Amygdala (tissue), 56 donors: ENCODE measurements around the gene FAM162A.
A peak's percentile ranks its signal among the peaks of the same experiment; 100 is the strongest.

Experiments
- DNase-seq, 56 donors: peaks; one replicate each; lab custom pipeline; 2025; lab: John Stamatoyannopoulos, UW

FAM162A gene

GRCh38 chr3:122382888-122383666 lies 905 bp upstream of the FAM162A start, which contains the start of gene MIX23:
Gene MIX23 (minus strand): TSS chr3:122383231. CDS start chr3:122383224, 7 bp downstream.
- peak; percentile 17 to 88 (median 72) for DNase-seq

DNA sequence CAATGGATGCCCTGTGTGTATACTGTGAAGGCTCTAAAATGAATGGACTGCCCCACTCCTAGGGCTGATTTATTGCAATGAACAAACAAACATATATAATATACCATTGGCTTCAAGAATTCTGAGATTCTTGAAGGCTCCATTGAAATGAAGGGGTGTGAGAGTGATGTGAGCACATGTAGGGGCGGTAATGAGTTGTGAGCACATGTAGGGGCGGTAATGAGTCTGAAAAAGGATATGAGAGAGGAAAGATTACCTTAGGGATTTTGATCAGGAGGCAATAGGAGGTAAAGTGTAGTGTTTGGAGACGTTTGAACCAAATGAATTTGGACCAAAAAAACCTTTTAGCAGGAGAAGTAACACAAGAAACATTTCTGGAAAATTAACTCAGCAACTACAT lies 3.7 kb downstream of the FAM162A start:
- no peak for DNase-seq

GRCh38 chr3:122389197-122389596 lies 5.2 kb downstream of the FAM162A start:
- DNase-seq, result no peak

DNA sequence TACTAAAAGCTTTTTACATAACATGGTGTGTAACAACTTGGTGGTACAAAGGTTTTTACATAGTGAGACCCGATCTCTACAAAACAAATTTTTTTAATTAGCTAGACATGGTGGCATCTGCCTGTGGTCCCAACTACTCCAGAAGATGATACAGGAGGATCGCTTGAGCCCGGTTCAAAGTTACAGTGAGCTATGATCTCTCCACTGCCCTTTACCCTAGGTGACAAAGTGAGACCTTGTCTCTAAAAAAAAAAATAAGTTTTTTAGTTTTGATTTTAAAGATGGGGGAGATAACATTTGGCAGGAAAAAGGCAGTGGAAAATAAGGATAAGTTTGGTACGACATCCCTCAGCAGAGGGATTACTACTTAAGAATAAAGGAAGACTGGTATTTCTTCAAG lies 5.9 kb downstream of the FAM162A start:
- no peak for DNase-seq

GRCh38 chr3:122390665-122391064 lies 6.7 kb downstream of the FAM162A start:
- DNase-seq, result no peak

DNA sequence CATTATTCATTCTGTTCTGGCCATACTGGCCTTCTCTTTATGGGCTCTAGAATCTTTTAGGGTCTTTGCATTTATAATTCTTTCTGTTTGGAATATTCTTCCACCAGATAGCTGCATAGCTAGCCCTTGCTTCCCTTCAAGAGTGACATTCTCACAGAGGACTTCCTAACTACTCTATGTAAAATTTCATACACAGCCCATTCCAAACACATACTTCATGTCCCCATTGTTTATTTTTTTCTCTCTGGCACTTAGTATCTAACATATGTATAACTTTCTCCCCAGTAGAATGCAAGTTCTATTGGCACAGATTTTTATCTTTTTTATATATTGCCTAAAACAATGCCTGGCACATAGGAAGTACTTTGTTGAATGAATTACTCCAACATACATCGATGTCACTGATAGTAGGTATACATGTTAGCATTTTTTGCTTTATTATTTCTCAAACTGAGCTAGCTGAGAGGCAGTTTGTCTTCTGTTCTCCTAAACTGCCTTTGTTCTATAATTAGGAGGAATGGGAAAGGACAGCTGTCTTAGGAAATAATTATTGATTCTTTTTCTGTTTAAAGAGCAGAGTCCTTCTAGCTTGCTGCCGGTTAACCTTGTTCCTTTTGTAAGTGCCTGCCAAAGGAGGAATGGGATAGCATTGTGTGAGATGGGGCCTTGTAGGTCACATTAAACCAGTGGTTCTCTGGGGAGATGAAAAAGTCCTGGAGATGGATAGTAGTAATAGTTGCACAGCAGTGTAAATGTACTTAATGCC lies 7.9 kb downstream of the FAM162A start:
- DNase-seq, result no peak

DNA sequence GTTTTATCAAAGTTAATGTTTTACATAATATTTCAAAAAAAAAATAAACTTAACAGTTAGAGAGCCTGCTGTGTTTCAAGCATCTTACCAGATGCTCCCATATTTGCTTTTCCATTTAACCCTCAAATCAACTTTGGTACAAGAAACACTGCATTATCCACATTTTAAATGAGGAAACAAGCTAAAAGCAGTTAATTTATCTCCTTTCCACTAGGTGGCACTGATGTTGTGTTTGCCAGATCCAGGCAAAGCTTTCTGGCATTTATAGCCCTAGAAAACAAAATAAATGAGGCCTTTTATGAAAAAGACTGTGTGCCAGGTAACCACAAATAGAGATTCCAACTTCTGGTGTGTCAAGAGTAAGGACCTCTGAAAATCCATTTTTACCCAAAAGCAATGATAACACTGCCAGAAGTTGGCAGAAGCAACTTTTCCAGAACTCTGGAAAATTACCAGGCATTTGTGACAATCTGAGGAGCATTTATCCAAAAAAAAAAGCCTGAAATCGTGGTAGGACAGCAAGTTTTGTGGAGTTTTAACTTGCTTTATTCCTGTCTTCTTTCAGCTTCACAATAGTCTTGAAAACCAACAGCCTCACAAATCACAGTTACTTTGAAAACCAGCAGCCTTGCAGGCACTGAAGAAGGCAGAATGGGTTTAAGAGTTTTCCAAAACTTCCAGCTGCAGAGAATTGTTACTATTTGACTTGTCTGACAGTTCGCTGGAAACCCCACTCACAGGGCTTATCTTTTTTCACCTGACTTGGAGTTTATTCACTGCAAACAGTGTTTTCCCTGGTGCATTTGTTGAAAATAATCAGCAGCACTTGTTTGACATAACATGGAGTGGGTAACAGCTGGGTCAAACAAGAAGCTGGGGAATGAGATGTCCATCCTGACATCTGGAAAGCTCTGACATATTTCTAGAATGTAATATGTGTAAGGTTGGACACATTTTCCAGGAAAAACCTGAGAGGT lies 9.2 kb downstream of the FAM162A start:
- DNase-seq, result peak in 2 of 56 donors; percentile 2 to 32

GRCh38 chr3:122394173-122394572 lies 10.2 kb downstream of the FAM162A start:
- DNase-seq, result no peak

GRCh38 chr3:122395582-122395981 lies 11.6 kb downstream of the FAM162A start:
- no peak for DNase-seq

DNA sequence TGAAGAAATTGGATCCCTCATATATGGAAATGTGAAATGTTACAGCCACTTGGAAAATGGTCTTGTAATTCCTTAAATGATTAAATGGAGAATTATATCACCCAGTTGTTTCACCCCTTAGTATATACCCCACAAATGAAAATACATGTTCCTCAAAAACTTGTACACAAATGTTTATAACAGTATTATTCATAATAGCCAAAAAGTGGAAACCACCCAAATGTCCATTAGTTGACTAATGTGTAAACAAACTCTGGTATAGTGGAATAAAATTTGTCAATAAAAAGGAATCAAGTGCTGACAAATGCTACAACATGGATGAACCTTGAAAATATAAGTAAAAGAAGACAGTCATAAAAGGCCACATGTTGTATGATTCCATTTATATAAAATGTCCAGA lies 12.5 kb downstream of the FAM162A start:
- no peak for DNase-seq

GRCh38 chr3:122397201-122397600 lies 13.2 kb downstream of the FAM162A start:
- DNase-seq, result no peak

GRCh38 chr3:122398920-122399319 lies 14.9 kb downstream of the FAM162A start:
- DNase-seq, result no peak

DNA sequence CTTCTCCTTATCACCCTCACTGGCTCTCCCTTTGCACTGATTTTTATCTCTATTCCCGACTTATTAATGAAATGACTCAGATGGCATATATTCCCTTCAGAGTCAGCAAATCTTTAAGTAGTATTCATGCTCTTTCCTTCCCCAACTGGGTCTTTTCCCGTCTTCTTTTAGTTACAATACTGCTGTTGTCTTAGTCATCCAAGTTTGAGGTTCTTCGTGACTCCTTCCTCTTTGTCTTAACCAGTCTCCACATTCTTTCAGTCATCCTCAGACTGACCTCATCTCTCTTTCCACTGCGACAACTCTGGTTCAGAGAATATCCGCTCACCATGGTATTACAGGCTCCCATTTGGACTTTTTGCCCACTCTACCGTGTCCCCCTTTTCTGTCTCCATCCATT lies 19.5 kb downstream of the FAM162A start:
- no peak for DNase-seq

DNA sequence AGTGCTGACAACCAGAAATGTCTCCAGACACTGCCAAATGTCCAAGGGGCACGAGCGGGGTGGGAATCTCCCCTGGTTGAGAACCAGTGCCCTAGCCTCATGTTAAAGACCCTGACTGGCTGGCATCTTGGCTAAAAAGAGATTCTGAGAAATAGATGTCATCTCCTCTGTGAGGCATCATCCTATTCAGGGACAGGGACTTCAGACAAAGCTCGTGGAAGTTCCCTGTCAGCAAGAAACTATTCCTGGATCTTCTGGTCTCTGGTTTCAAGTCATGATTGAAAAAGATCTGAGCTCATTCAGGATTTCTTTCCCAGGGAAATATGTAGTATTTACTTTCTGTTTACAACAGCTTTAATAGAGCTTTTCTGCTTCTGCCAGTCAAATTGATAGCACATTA lies 21.0 kb downstream of the FAM162A start:
- DNase-seq, result no peak

- DNase-seq, result no peak
Measured at GRCh38 chr3:122406198-122406597, 22.2 kb downstream of the FAM162A start.

DNA sequence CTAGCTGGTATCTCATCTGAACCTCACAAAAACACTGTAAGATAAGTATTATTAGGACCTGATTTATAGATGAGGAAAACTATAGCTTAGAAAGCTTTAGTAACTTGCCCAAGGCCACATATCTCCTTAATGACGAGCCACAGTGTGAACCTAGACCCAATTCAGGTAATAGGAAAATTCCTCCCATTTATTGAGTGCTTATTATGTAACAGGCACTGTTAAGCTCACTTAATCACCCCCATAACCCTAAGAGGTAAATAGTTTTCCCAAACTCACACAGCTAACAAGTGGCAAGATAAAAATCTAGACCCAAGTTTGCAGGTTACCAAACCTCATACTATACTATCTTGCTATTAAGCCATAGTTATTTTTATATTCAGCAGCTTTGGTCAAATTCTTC lies 24.0 kb downstream of the FAM162A start:
- DNase-seq, result no peak

- no peak for DNase-seq
Measured at GRCh38 chr3:122409446-122409845, 25.5 kb downstream of the FAM162A start.

DNA sequence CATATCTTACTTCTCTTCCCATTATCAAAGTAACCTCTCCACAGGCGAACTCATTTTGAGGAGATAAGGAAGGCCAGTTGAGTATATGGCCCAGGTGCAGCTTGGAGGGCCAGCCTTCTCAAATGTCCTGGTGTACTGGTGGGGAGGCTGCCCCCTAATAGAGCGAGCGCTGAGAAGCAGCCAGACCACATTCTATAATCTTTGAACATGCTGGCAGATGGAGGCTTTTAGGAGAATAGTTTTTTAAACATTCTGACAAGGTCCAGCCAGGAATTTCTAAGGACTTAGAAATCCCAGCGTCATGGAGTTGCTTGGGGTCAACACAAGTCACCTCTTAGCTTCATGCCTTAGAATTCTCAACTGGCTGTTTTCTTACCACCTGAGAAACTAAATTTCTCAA lies 26.1 kb downstream of the FAM162A start:
- no peak for DNase-seq

DNA sequence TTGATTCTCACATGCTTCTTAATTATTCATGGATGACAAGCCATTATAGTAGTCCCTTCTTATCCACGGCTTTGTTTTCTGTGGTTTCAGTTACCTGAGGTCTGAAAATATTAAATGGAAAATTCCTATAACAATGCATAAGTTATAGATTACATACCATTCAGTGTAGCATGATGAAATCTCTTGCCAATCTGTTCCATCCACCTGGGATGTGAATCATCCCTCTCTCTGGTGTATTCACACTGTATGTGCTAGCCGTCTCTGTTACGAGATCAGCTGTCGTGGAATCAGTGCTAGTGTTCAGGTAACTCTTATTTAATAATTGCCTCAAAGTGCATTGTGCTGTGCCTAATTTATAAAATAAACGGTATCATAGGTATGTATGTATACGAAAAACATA lies 26.7 kb downstream of the FAM162A start:
- DNase-seq, result no peak

DNA sequence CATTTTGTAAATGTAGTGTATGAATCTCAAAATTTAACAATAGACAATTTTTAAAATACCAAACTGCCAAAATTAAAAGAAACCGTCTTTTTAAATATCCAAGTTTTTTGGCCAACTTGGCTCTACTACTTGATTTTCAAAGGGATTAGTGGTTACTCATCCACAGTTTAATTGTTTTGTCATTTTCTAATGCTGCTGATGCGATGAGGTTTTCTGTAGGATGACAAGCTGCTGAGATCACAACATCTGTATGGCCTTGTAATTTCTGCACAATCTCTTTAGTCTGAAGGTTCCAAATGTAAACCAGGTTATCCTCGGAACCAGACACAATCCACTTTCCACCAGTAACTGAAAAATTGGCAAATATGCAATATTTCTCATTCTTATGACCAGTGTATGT lies 30.4 kb downstream of the FAM162A start:
- DNase-seq, result no peak
